ENCODE measurements around the gene FGD5. TPM values are rescaled to one million over a fixed set of nuclear protein-coding genes. Genes with fewer than 3 reads are reported as not detected.

FGD5 gene
- total and polyA plus RNA-seq, 9 of the 15 experiments (the other 6 are each of a cell fraction or from before 2014, with no cell fraction given): 0.18 TPM; not detected in 8

DNA sequence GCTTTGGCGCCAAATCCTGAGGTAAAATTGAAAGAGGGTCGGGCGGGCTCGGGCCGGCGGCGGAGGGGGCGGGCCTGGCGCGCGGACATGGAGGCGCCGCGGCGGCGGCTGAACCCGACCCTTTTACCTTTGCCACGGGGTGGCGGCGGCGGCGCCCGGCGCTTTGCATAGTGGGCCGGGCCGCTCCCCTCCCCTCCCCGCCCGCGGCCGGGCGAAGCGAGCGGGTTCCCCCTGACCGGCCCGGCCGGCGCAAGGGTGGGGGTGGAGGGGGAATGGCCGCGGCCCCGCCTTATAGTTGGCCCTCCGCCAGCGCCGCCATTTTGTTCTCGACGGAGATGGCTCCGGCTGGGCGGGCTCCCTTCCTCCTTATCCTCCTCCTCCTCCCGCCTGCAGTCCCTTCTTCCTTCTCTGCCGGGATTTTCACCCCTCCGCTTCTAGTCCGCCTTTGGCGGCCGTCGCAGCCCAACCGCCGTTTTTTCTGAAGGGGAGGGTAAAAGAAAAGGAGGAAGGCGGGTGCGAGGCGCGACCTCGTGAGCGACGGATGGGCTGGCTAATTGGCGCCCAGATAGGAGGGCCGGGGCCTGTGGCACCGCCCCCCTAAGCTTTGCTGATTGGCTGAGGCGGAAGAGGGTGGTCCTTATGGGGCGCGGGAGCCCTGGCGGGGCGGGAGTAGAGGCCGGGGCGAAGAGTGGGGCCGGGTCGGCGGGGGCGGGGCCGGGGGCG, 129.3 kb downstream of the FGD5 start (continued):
- TF ChIP-seq NFIC (IDR thresholded peaks at IDR 0.05) (peak; percentile 100), ZNF318 (IDR thresholded peaks at IDR 0.05; ENCODE audit: borderline replicate concordance in 1 of 2, low read depth in 1 of 2) (no peak), ZNF133 (CRISPR knock-in tag; IDR thresholded peaks at IDR 0.05) (no peak), NFATC3 (IDR thresholded peaks at IDR 0.05) (no peak), MED1 (CRISPR knock-in tag; IDR thresholded peaks at IDR 0.05; ENCODE audit: borderline replicate concordance) (no peak), RFX5 (IDR thresholded peaks at IDR 0.05; ENCODE audit: low read depth, low read length) (no peak), BDP1 (IDR thresholded peaks at IDR 0.05; ENCODE audit: insufficient read depth, insufficient read length) (no peak), NELFE (IDR thresholded peaks at IDR 0.05; ENCODE audit: insufficient read depth, insufficient read length) (no peak), CBFA2T3 (IDR thresholded peaks at IDR 0.05) (no peak), PTBP1 (IDR thresholded peaks at IDR 0.05; ENCODE audit: low read depth, low read length) (no peak), FOXA1 (IDR thresholded peaks at IDR 0.05; ENCODE audit: borderline replicate concordance) (no peak), CCAR2 (IDR thresholded peaks at IDR 0.05; ENCODE audit: low read depth, low read length) (no peak), EWSR1 (IDR thresholded peaks at IDR 0.05; ENCODE audit: borderline replicate concordance, low read depth, partially characterized antibody) (no peak), ILK (tag; IDR thresholded peaks at IDR 0.05; ENCODE audit: borderline replicate concordance, low read depth) (no peak), CREM (IDR thresholded peaks at IDR 0.05; ENCODE audit: low read depth) (peak; percentile 47), MAFF (IDR thresholded peaks at IDR 0.05; ENCODE audit: low read length) (no peak), EP400 (IDR thresholded peaks at IDR 0.05) (peak; percentile 97), ZNF280B (CRISPR knock-in tag; IDR thresholded peaks at IDR 0.05) (no peak), FOXJ3 (CRISPR knock-in tag; IDR thresholded peaks at IDR 0.05) (no peak)

All from K562 (cell line).